Neural cell (in vitro differentiated cells): ENCODE data around the gene CPT1A. TPM values are rescaled to one million over a fixed set of nuclear protein-coding genes. Genes with fewer than 3 reads are reported as not detected.

ENCODE experiments used
- H2AFZ ChIP-seq: fragments of 200-600, 300-800 bp; sonication (generic), shearing (Covaris generic); 2 replicates; pipeline ENCODE4 v1.6.0; 2014; ENCODE audit warnings: low read depth, mild to moderate bottlenecking, antibody characterized with exemption, low read length, moderate library complexity
- H3F3A ChIP-seq: fragments of 200-600 bp; shearing (Covaris generic); 2 replicates; pipeline ENCODE4 v1.6.1; 2016; ENCODE audit warnings: mild to moderate bottlenecking, moderate library complexity, mixed read lengths, antibody characterized with exemption, low read length; ENCODE audit not compliant: insufficient read depth, poor library complexity, severe bottlenecking
- H3K27ac ChIP-seq: fragments of 200-600, 300-800 bp; sonication (generic), shearing (Covaris generic); 2 replicates; pipeline ENCODE4 v1.5.1; 2014; ENCODE audit warnings: mild to moderate bottlenecking, low read length, moderate library complexity
- H3K27me3 ChIP-seq: fragments of 300-800, 200-600 bp; sonication (generic), shearing (Covaris generic); 2 replicates; pipeline ENCODE4 v1.6.0; 2014; ENCODE audit warnings: mild to moderate bottlenecking, low read depth, low read length, moderate library complexity; ENCODE audit not compliant: insufficient read depth
- H3K36me3 ChIP-seq: fragments of 300-800, 200-600 bp; sonication (generic), shearing (Covaris generic); 2 replicates; pipeline ENCODE4 v1.5.1; 2014; ENCODE audit warnings: mild to moderate bottlenecking, antibody characterized with exemption, low read length, moderate library complexity; ENCODE audit not compliant: insufficient read depth
- H3K4me2 ChIP-seq: fragments of 300-800, 200-600 bp; sonication (generic), shearing (Covaris generic); 2 replicates; pipeline ENCODE4 v1.6.0; 2014; ENCODE audit warnings: mild to moderate bottlenecking, low read length
- H3K4me3 ChIP-seq: fragments of 300-800, 200-600 bp; sonication (generic), shearing (Covaris generic); 2 replicates; pipeline ENCODE4 v1.5.1; 2014; ENCODE audit warnings: mild to moderate bottlenecking, low read length, moderate library complexity
- H3K79me2 ChIP-seq: fragments of 200-600 bp; shearing (Covaris generic); replicated peaks from 2 replicates; pipeline ENCODE4 v1.6.0; 2014; ENCODE audit warnings: mild to moderate bottlenecking, low read length, moderate library complexity; ENCODE audit not compliant: insufficient read depth
- H3K9ac ChIP-seq: fragments of 300-800, 200-600 bp; sonication (generic), shearing (Covaris generic); 2 replicates; pipeline ENCODE4 v1.6.1; 2016; ENCODE audit warnings: mild to moderate bottlenecking, low read length, mixed read lengths
- H3K9me2 ChIP-seq: fragments of 200-600 bp; shearing (Covaris generic); 2 replicates; pipeline ENCODE4 v1.6.1; 2016; ENCODE audit warnings: mild to moderate bottlenecking, low read length, mixed read lengths; ENCODE audit not compliant: insufficient read depth
- H3K9me3 ChIP-seq: fragments of 200-600, 300-800 bp; sonication (generic), shearing (Covaris generic); 2 replicates; pipeline ENCODE4 v1.6.1; 2016; ENCODE audit warnings: mild to moderate bottlenecking, mixed run types, low read length, moderate library complexity, mixed read lengths
- H4K20me1 ChIP-seq: fragments of 200-600 bp; shearing (Covaris generic); 2 replicates; pipeline ENCODE4 v1.6.1; 2016; ENCODE audit warnings: mild to moderate bottlenecking, mixed run types; ENCODE audit not compliant: insufficient read depth
- CTCF ChIP-seq: fragments of 450-650 bp; IDR thresholded peaks from 2 replicates; pipeline ENCODE4 v1.5.1; 2014; ENCODE audit warnings: antibody characterized with exemption, mild to moderate bottlenecking, moderate library complexity; ENCODE audit not compliant: poor library complexity, severe bottlenecking
- EP300 ChIP-seq: fragments of 450-650 bp; conservative IDR thresholded peaks from 2 replicates; pipeline ENCODE4 v1.6.1; 2014; ENCODE audit warnings: antibody characterized with exemption, mild to moderate bottlenecking, moderate library complexity; ENCODE audit not compliant: poor library complexity, severe bottlenecking
- EZH2 ChIP-seq: fragments of 200-600, 300-800 bp; shearing (Covaris generic), sonication (generic); IDR thresholded peaks from 2 replicates; pipeline ENCODE4 v1.6.1; 2014; ENCODE audit warnings: antibody characterized with exemption, low read length, borderline replicate concordance, mild to moderate bottlenecking; ENCODE audit not compliant: insufficient read depth, poor library complexity, severe bottlenecking
- MXI1 ChIP-seq: fragments of 450-650 bp; conservative IDR thresholded peaks from 2 replicates; pipeline ENCODE4 v1.6.1; 2014; ENCODE audit warnings: antibody characterized with exemption, mild to moderate bottlenecking; ENCODE audit not compliant: poor library complexity, severe bottlenecking
- POLR2AphosphoS5 ChIP-seq: IDR thresholded peaks from 2 replicates; pipeline ENCODE4 v1.6.1; 2012
- RAD21 ChIP-seq: fragments of 450-650 bp; conservative IDR thresholded peaks from 2 replicates; pipeline ENCODE4 v1.6.1; 2014; ENCODE audit warnings: antibody characterized with exemption, mild to moderate bottlenecking, moderate library complexity
- REST ChIP-seq: IDR thresholded peaks from 2 replicates; pipeline ENCODE4 v1.6.1; 2012; ENCODE audit warnings: borderline replicate concordance
- SMC3 ChIP-seq: fragments of 450-650 bp; conservative IDR thresholded peaks from 2 replicates; pipeline ENCODE4 v1.6.1; 2014; ENCODE audit warnings: antibody characterized with exemption, mild to moderate bottlenecking, moderate library complexity; ENCODE audit not compliant: poor library complexity
- TAF1 ChIP-seq: IDR thresholded peaks from 2 replicates; pipeline ENCODE4 v1.6.1; 2012; ENCODE audit warnings: low read depth
- polyA plus RNA-seq: library from polyadenylated mRNA; depleted of rRNA; stranded (reverse); fragments of >200 nt; gene quantifications from 2 replicates; pipeline ENCODE4 v1.2.3, GENCODE V29; 2014

Gene CPT1A
- polyA plus RNA-seq, 1 donor from 2014 or later, result 0.35 TPM

- Histone ChIP-seq H4K20me1 (no peaks in the 10 kb centered on the region), H3K27ac (no peak overlapping the region), H3K9me2 (no peaks in the 10 kb centered on the region), H3F3A (no peaks in the 10 kb centered on the region), H2AFZ (no peak overlapping the region), H3K4me2 (no peak overlapping the region), H3K79me2 (no peaks in the 10 kb centered on the region), H3K27me3 (peaks cover 66% of the 10 kb centered on the region), H3K4me3 (peak overlapping the region; percentile 38), H3K9ac (no peak overlapping the region), H3K9me3 (no peaks in the 10 kb centered on the region), H3K36me3 (no peaks in the 10 kb centered on the region)
- TF ChIP-seq EZH2 (peak; percentile 64), REST (no peak)
These were observed 759 bp downstream of the CPT1A start for GRCh38 chr11:68840661-68841653.

- Histone ChIP-seq H3F3A (no peaks in the 10 kb centered on the region), H3K4me2 (no peak overlapping the region), H3K9ac (no peak overlapping the region), H3K27ac (no peak overlapping the region), H2AFZ (no peak overlapping the region), H3K9me3 (no peaks in the 10 kb centered on the region), H3K79me2 (no peaks in the 10 kb centered on the region), H3K9me2 (no peaks in the 10 kb centered on the region), H3K4me3 (peak overlapping the region; percentile 68), H3K27me3 (peaks cover 62% of the 10 kb centered on the region), H3K36me3 (no peaks in the 10 kb centered on the region), H4K20me1 (no peaks in the 10 kb centered on the region)
- TF ChIP-seq MXI1, result no peak
- no peak for TF ChIP-seq RAD21
- TF ChIP-seq EP300, result no peak
- no peak for TF ChIP-seq REST
- no peak for TF ChIP-seq EZH2
- no peak for TF ChIP-seq POLR2AphosphoS5
- no peak for TF ChIP-seq CTCF
- no peak for TF ChIP-seq SMC3
- no peak for TF ChIP-seq TAF1
These were observed 1.6 kb downstream of the CPT1A start for GRCh38 chr11:68839911-68840641.
